SK-N-SH (cell line): ENCODE data around the gene SH3BP1.

Experiments
- EP300 ChIP-seq, 2 experiments: IDR thresholded peaks; 2 replicates each; pipeline versions ENCODE4 v1.4.0 to v1.6.1; 2012; ENCODE audit warnings: borderline replicate concordance in 1 of 2, low read depth in 1 of 2, low read length in 1 of 2
- EZH2phosphoT487 ChIP-seq: fragments of 200-600 bp; sonication (generic); IDR thresholded peaks from 2 replicates; pipeline ENCODE4 v1.6.1; 2017; ENCODE audit warnings: low read depth, mixed run types, mild to moderate bottlenecking, antibody characterized with exemption, moderate library complexity, borderline replicate concordance
- FOXJ3 ChIP-seq: sonication (generic); formaldehyde crosslinking; IDR thresholded peaks from 2 replicates; pipeline ENCODE4 v1.5.1; 2020; ENCODE audit warnings: mild to moderate bottlenecking, missing genetic modification reagents
- MXI1 ChIP-seq: IDR thresholded peaks from 2 replicates; pipeline ENCODE4 v1.6.1; 2012; ENCODE audit warnings: mild to moderate bottlenecking, low read depth, low read length, improper control_type of control experiment
- POLR2AphosphoS5 ChIP-seq: IDR thresholded peaks from 2 replicates; pipeline ENCODE4 v1.6.1; 2012; ENCODE audit warnings: low read depth, low read length
- RAD21 ChIP-seq: IDR thresholded peaks from 2 replicates; pipeline ENCODE4 v1.6.1; 2012; ENCODE audit warnings: mild to moderate bottlenecking, low read length
- TAF1 ChIP-seq: IDR thresholded peaks from 2 replicates; pipeline ENCODE4 v1.6.1; 2012; ENCODE audit warnings: low read depth, mild to moderate bottlenecking, low read length, moderate library complexity, borderline replicate concordance
- TEAD4 ChIP-seq: IDR thresholded peaks from 2 replicates; pipeline ENCODE4 v1.4.0; 2012; ENCODE audit warnings: mild to moderate bottlenecking, borderline replicate concordance; ENCODE audit not compliant: insufficient read depth
- TF ChIP-seq, protein P1 (sequence below): fragments of 200-600 bp; sonication (generic); IDR thresholded peaks from 2 replicates; pipeline ENCODE4 v1.6.1; 2017; ENCODE audit warnings: antibody characterized with exemption, mild to moderate bottlenecking, moderate library complexity
- TF ChIP-seq, protein P2 (sequence below): IDR thresholded peaks from 2 replicates; pipeline ENCODE4 v1.4.0; 2012; ENCODE audit warnings: low read depth, borderline replicate concordance

DNA sequence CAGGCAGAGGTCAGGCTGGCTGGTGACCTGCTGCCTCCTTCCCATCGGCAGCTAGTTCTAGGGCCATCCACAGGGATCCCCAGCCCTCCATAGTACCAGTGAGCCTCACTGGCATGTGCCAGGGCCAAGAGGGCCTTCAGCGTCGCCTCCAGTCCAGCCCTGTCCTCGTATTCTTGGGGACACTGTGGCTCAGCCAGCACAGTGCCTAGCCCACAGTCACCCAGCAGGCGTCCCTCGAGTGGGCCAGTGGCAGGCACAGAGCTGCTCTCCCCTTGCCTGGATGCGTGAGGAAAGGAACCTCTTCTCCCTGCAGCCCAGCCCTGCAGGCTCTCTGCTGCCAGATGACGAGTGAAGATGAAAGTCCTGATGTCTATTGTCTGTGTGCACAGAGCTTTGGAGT lies 10.6 kb upstream of the SH3BP1 start:
- TF ChIP-seq TAF1 (no peak), EZH2phosphoT487 (no peak), EP300 (IDR thresholded peaks at IDR 0.05; ENCODE audit: borderline replicate concordance in 1 of 2, low read depth in 1 of 2, low read length in 1 of 2) (no peak), POLR2AphosphoS5 (no peak), MXI1 (no peak), TEAD4 (no peak), RAD21 (no peak), FOXJ3 (no peak)
- TF ChIP-seq, protein P1, sequence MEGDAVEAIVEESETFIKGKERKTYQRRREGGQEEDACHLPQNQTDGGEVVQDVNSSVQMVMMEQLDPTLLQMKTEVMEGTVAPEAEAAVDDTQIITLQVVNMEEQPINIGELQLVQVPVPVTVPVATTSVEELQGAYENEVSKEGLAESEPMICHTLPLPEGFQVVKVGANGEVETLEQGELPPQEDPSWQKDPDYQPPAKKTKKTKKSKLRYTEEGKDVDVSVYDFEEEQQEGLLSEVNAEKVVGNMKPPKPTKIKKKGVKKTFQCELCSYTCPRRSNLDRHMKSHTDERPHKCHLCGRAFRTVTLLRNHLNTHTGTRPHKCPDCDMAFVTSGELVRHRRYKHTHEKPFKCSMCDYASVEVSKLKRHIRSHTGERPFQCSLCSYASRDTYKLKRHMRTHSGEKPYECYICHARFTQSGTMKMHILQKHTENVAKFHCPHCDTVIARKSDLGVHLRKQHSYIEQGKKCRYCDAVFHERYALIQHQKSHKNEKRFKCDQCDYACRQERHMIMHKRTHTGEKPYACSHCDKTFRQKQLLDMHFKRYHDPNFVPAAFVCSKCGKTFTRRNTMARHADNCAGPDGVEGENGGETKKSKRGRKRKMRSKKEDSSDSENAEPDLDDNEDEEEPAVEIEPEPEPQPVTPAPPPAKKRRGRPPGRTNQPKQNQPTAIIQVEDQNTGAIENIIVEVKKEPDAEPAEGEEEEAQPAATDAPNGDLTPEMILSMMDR = no peak
- TF ChIP-seq, protein P2, sequence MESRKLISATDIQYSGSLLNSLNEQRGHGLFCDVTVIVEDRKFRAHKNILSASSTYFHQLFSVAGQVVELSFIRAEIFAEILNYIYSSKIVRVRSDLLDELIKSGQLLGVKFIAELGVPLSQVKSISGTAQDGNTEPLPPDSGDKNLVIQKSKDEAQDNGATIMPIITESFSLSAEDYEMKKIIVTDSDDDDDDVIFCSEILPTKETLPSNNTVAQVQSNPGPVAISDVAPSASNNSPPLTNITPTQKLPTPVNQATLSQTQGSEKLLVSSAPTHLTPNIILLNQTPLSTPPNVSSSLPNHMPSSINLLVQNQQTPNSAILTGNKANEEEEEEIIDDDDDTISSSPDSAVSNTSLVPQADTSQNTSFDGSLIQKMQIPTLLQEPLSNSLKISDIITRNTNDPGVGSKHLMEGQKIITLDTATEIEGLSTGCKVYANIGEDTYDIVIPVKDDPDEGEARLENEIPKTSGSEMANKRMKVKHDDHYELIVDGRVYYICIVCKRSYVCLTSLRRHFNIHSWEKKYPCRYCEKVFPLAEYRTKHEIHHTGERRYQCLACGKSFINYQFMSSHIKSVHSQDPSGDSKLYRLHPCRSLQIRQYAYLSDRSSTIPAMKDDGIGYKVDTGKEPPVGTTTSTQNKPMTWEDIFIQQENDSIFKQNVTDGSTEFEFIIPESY = no peak
